Glomerular endothelial cell (primary cell): ENCODE data around the gene NACC2. TPM values are rescaled to one million over a fixed set of nuclear protein-coding genes. Genes with fewer than 3 reads are reported as not detected.

Experiments
- DNase-seq: peaks from one replicate; pipeline ENCODE4 v3.0.0-alpha.2; 2011; ENCODE audit warnings: low read depth, low spot score; ENCODE audit errors: extremely low read depth
- total RNA-seq: library from RNA; depleted of rRNA; stranded (reverse); fragments of >200 nt; gene quantifications from 2 replicates; pipeline ENCODE4 v1.2.3, GENCODE V29; 2015

The NACC2 gene
- total RNA-seq, 1 donor from 2014 or later = 41.5 TPM

GRCh38 chr9:136059321-136059791 is 35.7 kb downstream of the NACC2 start:
- DNase-seq = no peak

GRCh38 chr9:136058801-136059302 is 36.2 kb downstream of the NACC2 start:
- DNase-seq = no peak

GRCh38 chr9:136058084-136058483 is 37.0 kb downstream of the NACC2 start:
- DNase-seq = no peak

- no peak for DNase-seq
These were observed 37.6 kb downstream of the NACC2 start for GRCh38 chr9:136057236-136058081.

GRCh38 chr9:136056546-136057235 is 38.4 kb downstream of the NACC2 start:
- DNase-seq = no peak

GRCh38 chr9:136055715-136056545 is 39.2 kb downstream of the NACC2 start:
- no peak for DNase-seq

GRCh38 chr9:136054798-136055714 is 40.0 kb downstream of the NACC2 start:
- no peak for DNase-seq

- DNase-seq = no peak
These were observed 40.9 kb downstream of the NACC2 start for GRCh38 chr9:136054146-136054545.

GRCh38 chr9:136053757-136054142 is 41.3 kb downstream of the NACC2 start:
- no peak for DNase-seq

GRCh38 chr9:136052991-136053756 is 41.9 kb downstream of the NACC2 start:
- DNase-seq = no peak

GRCh38 chr9:136052472-136052880 is 42.6 kb downstream of the NACC2 start:
- DNase-seq = no peak

GRCh38 chr9:136051837-136052471 is 43.1 kb downstream of the NACC2 start:
- peak; percentile 78 for DNase-seq

- DNase-seq = no peak
These were observed 43.6 kb downstream of the NACC2 start for GRCh38 chr9:136051453-136051836.

GRCh38 chr9:136050701-136051452 is 44.2 kb downstream of the NACC2 start:
- DNase-seq = no peak

- no peak for DNase-seq
These were observed 44.8 kb downstream of the NACC2 start for GRCh38 chr9:136050266-136050700.

- no peak for DNase-seq
These were observed 45.4 kb downstream of the NACC2 start for GRCh38 chr9:136049491-136050265.
